Measurements from ENCODE around the gene PFDN2.

- TF ChIP-seq CTCF (conservative IDR thresholded peaks at IDR 0.05) (no peak), ZFX (IDR thresholded peaks at IDR 0.05) (no peak)
These were observed 33.9 kb downstream of the PFDN2 start for GRCh38 chr1:161083748-161084596.

Data from C4-2B (cell line).